ENCODE measurements around the gene PEX11B. TPM values are rescaled to one million over a fixed set of nuclear protein-coding genes. Genes with fewer than 3 reads are reported as not detected.

Gene PEX11B
- polyA plus RNA-seq, 1 of the 3 experiments (the other 2 are of a cell fraction) = 26.1 TPM

- no peak for TF ChIP-seq USF2 (IDR thresholded peaks at IDR 0.05; ENCODE audit: borderline replicate concordance, low read depth, low read length)
- no peak for TF ChIP-seq JUND (IDR thresholded peaks at IDR 0.05)
- TF ChIP-seq FOXJ3 (CRISPR knock-in tag; IDR thresholded peaks at IDR 0.05) = no peak
- no peak for TF ChIP-seq GABPA (IDR thresholded peaks at IDR 0.05; ENCODE audit: low read depth)
Observed at GRCh38 chr1:145889722-145890121, 28.8 kb downstream of the PEX11B start (continued).

GRCh38 chr1:145887631-145888030, 30.9 kb downstream of the PEX11B start:
- 86% methylated on average over 5 of the region's 5 CpGs for WGBS (ENCODE audit: low lambda C conversion rate)
- ChIA-PET CTCF (interaction anchor here (4.2 kb wide), 1 partner anchor 22 kb away, joined by 20 read pairs; the partner anchor contains the start of gene ITGA10), POLR2A (no interaction called here)
- H3K27me3 ChIP-seq (ENCODE audit: insufficient read depth) = no peaks in the 10 kb centered on the region
- no peak overlapping the region for H3K4me2 ChIP-seq
- TF ChIP-seq NRF1 (IDR thresholded peaks at IDR 0.05; ENCODE audit: low read depth, low read length) = no peak
- no peaks in the 10 kb centered on the region for H3K9me3 ChIP-seq
- H3K9ac ChIP-seq = no peak overlapping the region
- no peaks in the 10 kb centered on the region for H3K79me2 ChIP-seq (ENCODE audit: insufficient read depth)
- no peak for DNase-seq
- peaks cover 17 to 31% of the 10 kb centered on the region in 2 experiments for H3K4me1 ChIP-seq (ENCODE audit: control insufficient read depth in 1 of 2, insufficient read depth in 2 of 2, low read depth in 1 of 2, low read length in 1 of 2)
- H3K36me3 ChIP-seq (replicated peaks in 1 of 2; ENCODE audit: control insufficient read depth in 1 of 2, insufficient read depth in 2 of 2, low read length in 1 of 2) = no peaks in the 10 kb centered on the region
- H4K20me1 ChIP-seq (ENCODE audit: insufficient read depth) = no peaks in the 10 kb centered on the region
- no peak overlapping the region for H3K4me3 ChIP-seq (ENCODE audit: low read depth in 2 of 2, low read length in 1 of 2)
- no peak overlapping the region for H2AFZ ChIP-seq (ENCODE audit: low read depth)
- peaks cover 20% of the 10 kb centered on the region for H3F3A ChIP-seq (replicated peaks; ENCODE audit: insufficient read depth)
- H3K27ac ChIP-seq (ENCODE audit: low read depth in 2 of 2, low read length in 1 of 2) = no peak overlapping the region
- no peaks in the 10 kb centered on the region for H3K9me2 ChIP-seq

GRCh38 chr1:145886816-145887215, 31.7 kb downstream of the PEX11B start:
- CTCF ChIA-PET = interaction anchor here (1.1 to 4.2 kb wide), 4 partner anchors 23 to 121 kb away, joined by 3 to 20 read pairs (median 12); partner anchors contain the start of genes ITGA10 and NUDT17
- Histone ChIP-seq H3K4me2 (no peak overlapping the region), H2AFZ (ENCODE audit: low read depth) (no peak overlapping the region), H3K9ac (no peak overlapping the region), H3K4me1 (ENCODE audit: control insufficient read depth in 1 of 2, insufficient read depth in 2 of 2, low read depth in 1 of 2, low read length in 1 of 2) (peaks cover 10 to 27% of the 10 kb centered on the region in 2 experiments), H3K9me3 (no peaks in the 10 kb centered on the region), H3K36me3 (replicated peaks in 1 of 2; ENCODE audit: control insufficient read depth in 1 of 2, insufficient read depth in 2 of 2, low read length in 1 of 2) (no peaks in the 10 kb centered on the region), H3K79me2 (ENCODE audit: insufficient read depth) (no peaks in the 10 kb centered on the region), H3F3A (replicated peaks; ENCODE audit: insufficient read depth) (peaks cover 14% of the 10 kb centered on the region), H3K27me3 (ENCODE audit: insufficient read depth) (no peaks in the 10 kb centered on the region), H3K27ac (ENCODE audit: low read depth in 2 of 2, low read length in 1 of 2) (no peak overlapping the region), H3K4me3 (ENCODE audit: low read depth in 2 of 2, low read length in 1 of 2) (no peak overlapping the region), H3K9me2 (no peaks in the 10 kb centered on the region), H4K20me1 (ENCODE audit: insufficient read depth) (no peaks in the 10 kb centered on the region)
- POLR2A ChIA-PET = no interaction called here
- 83% methylated on average over 8 of the region's 8 CpGs for WGBS (ENCODE audit: low lambda C conversion rate)
- DNase-seq = no peak
- TF ChIP-seq MXI1 (IDR thresholded peaks at IDR 0.05; ENCODE audit: low read depth, low read length) (no peak), RFX5 (IDR thresholded peaks at IDR 0.05; ENCODE audit: low read length) (no peak), MAX (IDR thresholded peaks at IDR 0.05; ENCODE audit: low read depth) (no peak)

GRCh38 chr1:145886390-145886789, 32.1 kb downstream of the PEX11B start:
- H3K36me3 ChIP-seq (replicated peaks in 1 of 2; ENCODE audit: control insufficient read depth in 1 of 2, insufficient read depth in 2 of 2, low read length in 1 of 2) = no peaks in the 10 kb centered on the region
- no peaks in the 10 kb centered on the region for H3K9me3 ChIP-seq
- DNase-seq = no peak
- H3F3A ChIP-seq (replicated peaks; ENCODE audit: insufficient read depth) = peaks cover 11% of the 10 kb centered on the region
- H3K27me3 ChIP-seq (ENCODE audit: insufficient read depth) = no peaks in the 10 kb centered on the region
- H3K4me1 ChIP-seq (ENCODE audit: control insufficient read depth in 1 of 2, insufficient read depth in 2 of 2, low read depth in 1 of 2, low read length in 1 of 2) = peaks cover 7 to 24% of the 10 kb centered on the region in 2 experiments
- H3K9ac ChIP-seq = no peak overlapping the region
- H2AFZ ChIP-seq (ENCODE audit: low read depth) = peak overlapping the region; percentile 92
- peak overlapping the region; percentile 60 to 72 for H3K4me3 ChIP-seq (ENCODE audit: low read depth in 2 of 2, low read length in 1 of 2)
- TF ChIP-seq POLR2AphosphoS5 (IDR thresholded peaks at IDR 0.05; ENCODE audit: low read depth, low read length) = no peak
- TF ChIP-seq FOSL2 (IDR thresholded peaks at IDR 0.05; ENCODE audit: borderline replicate concordance, low read depth) = no peak
- no peak for TF ChIP-seq EP300 (IDR thresholded peaks at IDR 0.05; ENCODE audit: borderline replicate concordance in 1 of 2, low read depth in 1 of 2, low read length in 1 of 2)
- no peak for TF ChIP-seq EZH2phosphoT487 (IDR thresholded peaks at IDR 0.05; ENCODE audit: borderline replicate concordance, low read depth)
- no peak for TF ChIP-seq SMC3 (IDR thresholded peaks at IDR 0.05; ENCODE audit: low read depth, low read length)
- no peak for TF ChIP-seq JUND (IDR thresholded peaks at IDR 0.05)
- H3K4me2 ChIP-seq = peak overlapping the region; percentile 87
- H3K79me2 ChIP-seq (ENCODE audit: insufficient read depth) = no peaks in the 10 kb centered on the region
- ChIA-PET POLR2A (interaction anchor here (1.4 kb wide), 1 partner anchor 27 kb away, joined by 8 read pairs; the partner anchor contains the start of gene PIAS3), CTCF (interaction anchor here (1.1 to 4.2 kb wide), 4 partner anchors 23 to 121 kb away, joined by 3 to 20 read pairs (median 12); partner anchors contain the start of genes ITGA10 and NUDT17)
- H3K27ac ChIP-seq (ENCODE audit: low read depth in 2 of 2, low read length in 1 of 2) = no peak overlapping the region
- 52% methylated on average over 11 of the region's 11 CpGs for WGBS (ENCODE audit: low lambda C conversion rate)
- H3K9me2 ChIP-seq = no peaks in the 10 kb centered on the region
- H4K20me1 ChIP-seq (ENCODE audit: insufficient read depth) = no peaks in the 10 kb centered on the region
